NCI-H446 (cell line): ENCODE measurements around the gene ZNF618.

ENCODE experiments used
- DNase-seq, 2 experiments: peaks; one replicate each; lab custom pipeline; 2025; lab: John Stamatoyannopoulos, UW

ZNF618 gene

GRCh38 chr9:113885183-113886025 lies 9.3 kb downstream of the ZNF618 start:
- DNase-seq: no peak

DNA sequence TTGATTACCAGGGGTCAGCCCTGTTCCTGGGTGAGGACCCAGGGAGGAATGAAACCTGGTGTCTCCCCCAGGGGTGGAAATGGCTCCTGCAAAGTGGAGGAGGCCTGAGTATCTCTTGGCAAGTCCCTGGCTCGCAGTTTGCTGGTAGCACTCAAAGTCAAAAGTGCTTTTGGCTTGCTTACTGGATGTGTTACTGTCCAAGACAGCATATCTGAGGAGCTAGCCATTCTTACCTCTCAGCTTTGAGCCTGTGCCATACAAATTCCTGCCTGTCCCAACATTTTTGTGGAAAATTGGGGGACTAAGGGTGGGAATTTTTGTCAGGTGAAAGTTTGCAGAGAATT lies 9.9 kb downstream of the ZNF618 start:
- DNase-seq: no peak

DNA sequence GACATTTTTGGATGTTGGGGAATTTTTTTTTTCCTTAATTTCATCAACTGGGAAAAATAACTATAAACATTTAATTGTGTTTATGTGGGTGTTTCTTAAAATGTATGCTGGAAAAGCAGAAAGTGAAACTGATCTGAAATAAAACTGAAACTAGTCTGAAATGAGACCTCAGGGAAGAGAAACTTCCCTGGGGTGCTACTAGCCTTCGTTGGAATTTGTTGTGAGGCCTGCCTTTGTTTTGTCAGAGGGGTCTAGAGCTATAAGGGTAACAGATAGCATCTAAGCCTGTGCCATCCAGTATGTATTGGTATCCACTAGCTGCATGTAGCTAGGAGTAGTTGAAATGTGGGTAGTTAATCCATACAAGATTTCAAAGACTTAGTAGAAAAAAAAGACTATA lies 10.4 kb downstream of the ZNF618 start:
- no peak for DNase-seq

GRCh38 chr9:113886933-113887332 lies 10.8 kb downstream of the ZNF618 start:
- DNase-seq: no peak

- DNase-seq: no peak
Observed at GRCh38 chr9:113887436-113887835, 11.3 kb downstream of the ZNF618 start.

DNA sequence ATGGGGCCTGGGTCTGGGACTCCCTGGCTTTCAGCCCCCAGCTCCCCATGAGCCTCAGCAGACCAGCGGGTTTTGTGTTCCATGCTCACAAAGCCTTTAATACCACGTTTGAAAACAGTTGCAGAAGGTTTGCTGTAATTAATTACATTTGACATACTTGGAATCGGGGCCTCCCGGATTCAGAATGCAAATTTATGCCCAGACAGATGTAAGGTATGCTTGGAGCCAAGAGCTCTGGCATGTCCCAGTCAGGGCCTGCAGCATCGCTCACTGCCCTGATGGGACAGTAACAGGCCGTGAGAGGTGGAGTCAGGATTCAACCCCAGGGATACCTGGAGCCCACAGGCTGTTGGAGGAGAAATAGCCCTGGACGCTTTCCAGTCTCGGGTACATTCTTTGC lies 12.2 kb downstream of the ZNF618 start:
- no peak for DNase-seq

DNA sequence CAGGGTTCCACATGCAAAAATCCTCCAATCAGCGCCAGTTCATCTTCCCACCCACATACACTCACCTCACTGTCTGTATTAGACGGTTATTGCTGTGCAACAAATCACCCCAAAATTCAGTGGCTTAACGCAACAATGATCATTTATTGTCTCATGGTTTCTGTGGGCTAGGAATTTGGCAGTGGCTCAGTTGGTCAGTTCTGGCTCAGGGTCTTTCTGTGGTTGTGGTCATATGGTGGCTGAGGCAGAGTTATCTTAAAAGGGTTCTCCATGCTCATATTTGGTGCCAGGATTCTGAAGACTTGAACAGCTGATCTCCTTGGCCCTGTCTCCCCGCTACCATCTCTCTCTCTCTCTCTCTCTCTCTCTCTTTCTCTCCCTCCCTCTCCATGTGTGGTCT lies 12.9 kb downstream of the ZNF618 start:
- no peak for DNase-seq

- no peak for DNase-seq
Observed at GRCh38 chr9:113890704-113891103, 14.6 kb downstream of the ZNF618 start.

GRCh38 chr9:113892861-113893491 lies 16.9 kb downstream of the ZNF618 start:
- DNase-seq: no peak

DNA sequence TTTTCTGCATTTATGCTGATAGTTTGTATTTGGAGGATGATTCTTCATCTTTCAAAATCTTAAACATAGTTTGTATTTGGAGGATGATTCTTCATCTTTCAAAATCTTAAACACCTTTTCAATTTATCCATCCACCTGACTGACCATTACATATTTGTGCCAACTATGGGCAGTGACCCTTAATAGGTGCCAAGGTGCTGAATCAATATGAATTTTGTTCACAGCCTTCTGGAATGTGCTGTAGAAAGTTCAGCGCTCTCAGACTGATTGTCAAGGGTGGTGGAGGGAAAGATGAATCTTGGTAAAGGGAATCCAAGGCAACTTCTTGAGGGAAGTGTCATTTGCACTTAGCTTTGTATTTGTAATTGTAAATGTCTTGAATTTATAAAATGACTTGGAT lies 18.1 kb downstream of the ZNF618 start:
- no peak for DNase-seq

- DNase-seq: no peak
Observed at GRCh38 chr9:113895526-113895925, 19.4 kb downstream of the ZNF618 start.

DNA sequence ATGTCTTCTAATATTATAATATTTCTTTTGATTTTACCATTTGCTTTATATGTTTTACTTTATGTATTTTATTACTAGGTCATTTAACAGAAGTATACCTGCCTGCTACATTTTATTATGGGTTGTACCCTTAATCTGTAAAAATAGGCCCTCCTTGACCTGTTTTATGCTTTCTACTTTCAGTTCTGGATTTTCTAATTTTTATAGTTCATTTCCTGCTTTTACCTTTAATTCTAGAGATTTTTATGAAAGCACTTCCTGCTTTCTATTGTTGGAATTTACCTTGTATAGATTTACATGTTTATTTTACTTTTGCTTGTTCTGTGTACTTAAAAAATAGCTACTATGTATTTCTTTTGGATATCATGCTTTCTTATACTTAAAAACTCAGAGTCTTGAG lies 20.6 kb downstream of the ZNF618 start:
- no peak for DNase-seq

DNA sequence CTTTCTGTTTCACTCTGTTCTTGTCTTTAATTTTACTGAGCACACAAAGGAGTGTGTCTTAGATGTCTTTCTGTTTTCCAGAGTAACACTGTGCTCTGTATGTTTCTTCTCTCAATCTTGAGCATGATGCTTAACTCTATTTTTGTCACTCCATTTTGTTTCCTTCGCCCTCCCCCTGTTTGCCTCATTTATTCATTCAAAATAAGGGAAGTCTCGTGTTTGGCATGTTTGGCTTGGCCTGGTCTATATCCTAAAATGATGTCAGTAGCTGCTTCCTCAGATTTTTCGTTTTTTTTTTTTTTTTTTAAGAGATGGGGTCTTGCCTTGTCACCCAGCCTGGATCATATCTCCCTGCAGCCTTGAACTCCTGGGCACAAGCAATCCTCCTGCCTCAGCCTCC lies 22.0 kb downstream of the ZNF618 start:
- DNase-seq: no peak

DNA sequence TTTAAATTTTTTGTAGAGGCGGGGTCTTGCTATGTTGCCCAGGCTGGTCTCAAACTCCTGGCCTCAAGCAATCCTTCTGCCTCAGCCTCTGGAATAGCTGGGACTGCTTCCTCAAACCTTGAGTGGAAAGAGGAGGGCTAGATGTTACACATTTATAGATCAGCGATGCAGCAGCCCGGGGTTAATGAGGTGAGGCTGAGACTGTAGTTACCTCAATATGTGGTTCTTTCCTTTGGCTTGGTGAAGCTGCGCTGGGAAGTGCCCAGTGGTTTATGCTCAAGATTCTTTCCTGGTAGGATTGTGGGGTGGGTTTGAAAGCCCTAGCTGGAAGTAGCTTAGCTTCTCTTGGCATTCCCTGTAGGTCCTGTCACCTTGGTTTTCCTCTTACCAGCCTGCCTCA lies 22.5 kb downstream of the ZNF618 start:
- DNase-seq: no peak

- DNase-seq: no peak
Observed at GRCh38 chr9:113899205-113899604, 23.1 kb downstream of the ZNF618 start.

GRCh38 chr9:113901221-113901688 lies 25.1 kb downstream of the ZNF618 start:
- DNase-seq: peak in 1 of 2 experiments; percentile 60

DNA sequence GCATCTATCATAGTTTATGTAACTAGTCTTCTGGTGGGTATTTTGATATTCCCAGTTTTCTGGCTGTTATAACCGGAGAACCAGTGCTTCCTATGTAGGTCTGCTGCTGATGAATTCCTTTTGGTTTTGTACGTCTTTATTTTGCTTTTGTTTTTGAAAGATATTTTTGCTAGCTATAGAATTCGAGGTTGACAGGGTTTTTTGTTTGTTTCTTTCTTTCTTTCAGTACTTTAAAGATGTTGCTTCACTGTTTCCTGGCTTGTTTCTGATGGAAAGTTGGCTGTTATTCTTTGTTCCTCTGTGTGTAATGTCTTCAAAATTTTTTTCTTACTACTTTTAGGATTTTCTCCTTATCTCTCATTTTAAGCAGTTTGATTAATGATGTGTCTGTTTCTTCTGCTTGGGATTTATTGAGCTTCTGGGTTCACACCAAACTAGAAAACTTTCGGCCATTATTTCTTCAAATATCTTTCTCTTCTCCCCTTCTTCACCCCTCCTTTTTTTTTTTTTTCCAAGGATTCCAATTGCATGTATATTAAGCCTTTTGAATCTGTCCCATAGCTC lies 27.5 kb downstream of the ZNF618 start:
- DNase-seq: no peak

- DNase-seq: no peak
Observed at GRCh38 chr9:113906411-113907110, 30.5 kb downstream of the ZNF618 start.

DNA sequence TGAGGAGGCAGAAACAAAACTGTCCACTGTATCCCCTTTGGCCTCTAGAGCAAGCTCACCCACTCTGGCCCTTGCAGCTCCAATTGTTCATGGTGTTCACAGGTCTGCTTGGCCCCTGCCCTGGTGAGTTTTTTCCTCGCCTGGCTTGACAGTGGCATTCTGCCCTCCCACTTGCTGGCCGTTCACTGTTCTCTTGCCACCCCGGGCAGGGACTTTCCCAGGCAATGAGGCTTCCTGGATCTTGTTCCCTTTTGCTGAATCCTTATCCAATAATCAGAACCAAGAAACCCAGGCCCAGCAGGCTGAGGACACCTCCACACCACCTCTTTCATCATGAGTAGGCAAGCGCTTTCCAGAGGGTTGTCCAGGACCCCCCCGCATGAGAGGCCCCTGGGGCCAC lies 31.2 kb downstream of the ZNF618 start:
- no peak for DNase-seq

DNA sequence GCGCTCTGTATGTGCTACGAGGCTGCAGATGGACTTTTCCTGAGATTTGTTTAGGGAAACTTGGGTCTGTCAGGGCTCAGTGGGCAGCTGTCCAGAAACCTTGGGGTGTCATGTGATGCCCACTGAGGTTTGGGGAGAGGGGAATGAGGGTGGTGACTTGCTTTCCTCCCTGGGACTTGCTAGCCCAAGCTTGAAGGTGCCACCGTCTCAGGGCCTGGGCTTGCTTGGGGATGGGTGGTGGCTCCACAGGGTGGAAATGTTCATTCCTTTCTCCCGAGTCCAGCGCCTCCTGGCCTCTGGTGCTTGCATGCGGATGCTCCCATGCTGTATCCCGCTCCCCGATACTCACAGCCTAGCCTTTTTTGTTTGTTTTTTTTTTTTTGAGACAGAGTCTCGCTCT lies 33.3 kb downstream of the ZNF618 start:
- no peak for DNase-seq

GRCh38 chr9:113910036-113910639 lies 34.0 kb downstream of the ZNF618 start:
- no peak for DNase-seq

DNA sequence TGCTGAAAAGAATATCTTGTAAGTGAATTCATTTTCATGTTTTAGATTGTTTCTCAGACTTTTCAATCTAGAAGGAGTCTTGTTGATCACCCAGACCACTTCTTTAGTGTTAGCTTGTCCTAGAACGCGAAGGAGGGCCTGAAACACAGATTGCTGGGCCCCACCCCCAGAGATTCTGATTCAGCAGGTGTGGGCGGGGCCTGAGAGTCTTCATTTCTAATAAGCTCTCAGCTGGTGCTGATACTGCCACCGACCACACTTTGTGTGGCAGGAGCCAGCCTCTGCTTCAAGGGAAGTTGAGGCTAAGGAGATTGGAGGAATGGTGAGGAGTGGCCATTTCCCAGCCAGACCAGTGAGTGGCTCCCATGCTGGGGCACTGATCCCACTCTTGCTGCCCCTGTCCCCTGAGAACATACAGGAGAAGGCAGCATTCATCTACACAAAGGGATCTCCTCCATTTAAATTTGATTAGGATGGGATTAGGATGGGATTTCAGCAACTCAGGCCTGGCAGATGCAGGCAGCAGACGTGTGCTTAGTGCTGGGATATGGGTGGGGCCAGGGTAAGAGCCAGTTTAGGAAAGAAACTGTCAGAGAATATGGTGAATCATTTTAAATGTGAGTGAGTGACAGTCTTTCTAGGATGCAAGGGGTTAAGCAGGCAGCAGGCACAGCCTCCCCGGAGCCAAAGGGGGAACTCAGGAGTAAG lies 35.9 kb downstream of the ZNF618 start:
- DNase-seq: no peak
